Measurements from ENCODE around the gene SLIT1.

- no peak for TF ChIP-seq CTCF (IDR thresholded peaks at IDR 0.05)
- TF ChIP-seq POLR2A (IDR thresholded peaks at IDR 0.05), result no peak
Measured at GRCh38 chr10:97042081-97042480, 143.7 kb downstream of the SLIT1 start.
